Measurements from ENCODE around the gene NVL.

NVL gene

DNA sequence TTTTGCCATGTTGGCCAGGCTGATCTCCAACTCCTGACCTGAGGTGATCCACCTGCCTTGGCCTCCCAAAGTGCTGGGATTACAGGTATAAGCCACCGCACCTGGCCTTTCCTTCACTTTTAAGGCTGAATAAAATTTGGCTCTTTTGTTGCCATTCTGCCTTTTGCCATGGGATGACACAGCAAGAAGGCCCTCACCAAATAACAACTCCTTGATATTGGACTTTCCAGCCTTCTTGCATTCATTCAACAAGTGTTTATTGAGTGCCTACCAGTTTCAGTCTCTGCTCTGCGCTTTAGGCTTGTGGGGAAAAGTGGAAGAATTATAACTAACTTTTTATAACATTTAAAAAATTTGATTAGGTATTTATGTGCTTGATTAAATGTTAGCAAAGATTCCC is 1.9 kb upstream of the NVL start:
- Histone ChIP-seq H3K4me3 (ENCODE audit: low read depth, low read length) (no peak overlapping the region), H3K36me3 (ENCODE audit: control insufficient read depth in 2 of 2, insufficient read depth in 1 of 2, low read length in 2 of 2) (peaks cover 7 to 8% of the 10 kb centered on the region in 2 experiments; a peak in 2 of 3 replicates), H3K4me1 (ENCODE audit: control insufficient read depth, insufficient read depth, low read length) (peaks cover 3% of the 10 kb centered on the region; the same call in 1 of the 2 replicates), H3K9me3 (ENCODE audit: control insufficient read depth, insufficient read depth, low read depth, low read length) (no peaks in the 10 kb centered on the region), H3K27ac (ENCODE audit: extremely low read depth, low read depth, low read length) (no peak overlapping the region)
- TF ChIP-seq SCRT2 (tag by site-specific recombination; IDR thresholded peaks at IDR 0.05) = peak; percentile 80
- no peak for TF ChIP-seq KLF8 (tag by site-specific recombination; IDR thresholded peaks at IDR 0.05)
- peak; percentile 51; the same call in 1 of the 2 replicates for TF ChIP-seq SCRT1 (tag by site-specific recombination; IDR thresholded peaks at IDR 0.05; ENCODE audit: borderline replicate concordance)
- CTCF ChIA-PET = interaction anchor here (0.6 to 6.7 kb wide), 8 partner anchors 9 to 635 kb away, joined by 3 to 76 read pairs (median 3); no protein-coding TSS in a partner anchor
- POLR2A ChIA-PET = no interaction called here

DNA sequence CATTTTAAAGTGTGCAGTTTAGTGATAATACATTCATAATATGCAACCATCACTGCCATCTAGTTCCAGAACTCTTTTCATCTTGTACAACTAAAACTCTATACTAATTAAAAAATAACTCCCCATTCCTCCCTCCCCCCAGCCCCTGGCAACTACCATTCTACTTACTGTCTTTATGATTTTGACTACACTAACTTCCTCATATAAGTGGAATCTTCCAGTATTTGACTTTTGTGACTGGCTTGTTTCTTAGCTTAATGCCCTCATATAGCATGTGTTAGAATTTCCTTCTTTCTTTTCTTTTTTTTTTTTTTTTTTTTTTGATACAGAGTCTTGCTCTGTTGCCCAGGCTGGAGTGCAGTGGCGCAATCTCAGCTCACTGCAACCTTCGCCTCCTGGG is 1.4 kb upstream of the NVL start:
- H3K9me3 ChIP-seq (ENCODE audit: control insufficient read depth, insufficient read depth, low read depth, low read length) = no peaks in the 10 kb centered on the region
- ChIA-PET POLR2A (interaction anchor here (0.7 kb wide), 2 partner anchors 26 to 149 kb away, joined by 3 read pairs; no protein-coding TSS in a partner anchor), CTCF (interaction anchor here (0.6 to 6.7 kb wide), 5 partner anchors 215 to 591 kb away, joined by 3 to 76 read pairs (median 4); no protein-coding TSS in a partner anchor)
- H3K4me1 ChIP-seq (ENCODE audit: control insufficient read depth, insufficient read depth, low read length) = peaks cover 3% of the 10 kb centered on the region; the same call in 1 of the 2 replicates
- no peak overlapping the region for H3K27ac ChIP-seq (ENCODE audit: extremely low read depth, low read depth, low read length)
- TF ChIP-seq ZXDB (tag by site-specific recombination; IDR thresholded peaks at IDR 0.05) = 0 out of 2 replicates have a peak, but pooled peaks have one; percentile 28
- TF ChIP-seq, protein P1, sequence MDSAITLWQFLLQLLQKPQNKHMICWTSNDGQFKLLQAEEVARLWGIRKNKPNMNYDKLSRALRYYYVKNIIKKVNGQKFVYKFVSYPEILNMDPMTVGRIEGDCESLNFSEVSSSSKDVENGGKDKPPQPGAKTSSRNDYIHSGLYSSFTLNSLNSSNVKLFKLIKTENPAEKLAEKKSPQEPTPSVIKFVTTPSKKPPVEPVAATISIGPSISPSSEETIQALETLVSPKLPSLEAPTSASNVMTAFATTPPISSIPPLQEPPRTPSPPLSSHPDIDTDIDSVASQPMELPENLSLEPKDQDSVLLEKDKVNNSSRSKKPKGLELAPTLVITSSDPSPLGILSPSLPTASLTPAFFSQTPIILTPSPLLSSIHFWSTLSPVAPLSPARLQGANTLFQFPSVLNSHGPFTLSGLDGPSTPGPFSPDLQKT (IDR thresholded peaks at IDR 0.05; ENCODE audit: borderline replicate concordance, low read depth, low read length) = no peak
- TF ChIP-seq, protein P2, sequence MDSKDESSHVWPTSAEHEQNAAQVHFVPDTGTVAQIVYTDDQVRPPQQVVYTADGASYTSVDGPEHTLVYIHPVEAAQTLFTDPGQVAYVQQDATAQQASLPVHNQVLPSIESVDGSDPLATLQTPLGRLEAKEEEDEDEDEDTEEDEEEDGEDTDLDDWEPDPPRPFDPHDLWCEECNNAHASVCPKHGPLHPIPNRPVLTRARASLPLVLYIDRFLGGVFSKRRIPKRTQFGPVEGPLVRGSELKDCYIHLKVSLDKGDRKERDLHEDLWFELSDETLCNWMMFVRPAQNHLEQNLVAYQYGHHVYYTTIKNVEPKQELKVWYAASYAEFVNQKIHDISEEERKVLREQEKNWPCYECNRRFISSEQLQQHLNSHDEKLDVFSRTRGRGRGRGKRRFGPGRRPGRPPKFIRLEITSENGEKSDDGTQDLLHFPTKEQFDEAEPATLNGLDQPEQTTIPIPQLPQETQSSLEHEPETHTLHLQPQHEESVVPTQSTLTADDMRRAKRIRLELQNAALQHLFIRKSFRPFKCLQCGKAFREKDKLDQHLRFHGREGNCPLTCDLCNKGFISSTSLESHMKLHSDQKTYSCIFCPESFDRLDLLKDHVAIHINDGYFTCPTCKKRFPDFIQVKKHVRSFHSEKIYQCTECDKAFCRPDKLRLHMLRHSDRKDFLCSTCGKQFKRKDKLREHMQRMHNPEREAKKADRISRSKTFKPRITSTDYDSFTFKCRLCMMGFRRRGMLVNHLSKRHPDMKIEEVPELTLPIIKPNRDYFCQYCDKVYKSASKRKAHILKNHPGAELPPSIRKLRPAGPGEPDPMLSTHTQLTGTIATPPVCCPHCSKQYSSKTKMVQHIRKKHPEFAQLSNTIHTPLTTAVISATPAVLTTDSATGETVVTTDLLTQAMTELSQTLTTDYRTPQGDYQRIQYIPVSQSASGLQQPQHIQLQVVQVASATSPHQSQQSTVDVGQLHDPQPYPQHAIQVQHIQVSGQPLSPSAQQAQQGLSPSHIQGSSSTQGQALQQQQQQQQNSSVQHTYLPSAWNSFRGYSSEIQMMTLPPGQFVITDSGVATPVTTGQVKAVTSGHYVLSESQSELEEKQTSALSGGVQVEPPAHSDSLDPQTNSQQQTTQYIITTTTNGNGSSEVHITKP (tag by site-specific recombination; IDR thresholded peaks at IDR 0.05) = peak; percentile 76
- peaks cover 9 to 10% of the 10 kb centered on the region in 2 experiments; a peak in 2 of 3 replicates for H3K36me3 ChIP-seq (ENCODE audit: control insufficient read depth in 2 of 2, insufficient read depth in 1 of 2, low read length in 2 of 2)
- no peak overlapping the region for H3K4me3 ChIP-seq (ENCODE audit: low read depth, low read length)

DNA sequence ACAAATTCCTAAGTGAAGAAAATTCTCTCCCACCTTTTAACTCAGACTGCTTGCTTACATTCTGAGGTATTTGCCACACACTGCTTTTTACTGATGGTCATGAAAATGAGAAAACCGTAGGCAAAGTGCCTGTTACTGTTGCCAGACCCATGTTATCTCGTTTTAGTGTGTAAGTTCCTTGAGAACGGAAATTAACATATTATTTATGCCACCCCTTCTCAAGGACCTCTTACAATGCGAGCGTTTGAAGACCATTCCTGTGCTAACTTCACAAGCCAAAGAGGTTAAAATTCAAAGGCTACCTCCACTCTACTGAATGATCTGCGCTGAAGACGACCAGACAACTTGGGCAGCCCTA is 509 bp downstream of the NVL start:
- H3K36me3 ChIP-seq (ENCODE audit: control insufficient read depth in 2 of 2, insufficient read depth in 1 of 2, low read length in 2 of 2) = peaks cover 19 to 20% of the 10 kb centered on the region in 2 experiments; a peak in 2 of 3 replicates
- peak overlapping the region; percentile 97 for H3K27ac ChIP-seq (ENCODE audit: extremely low read depth, low read depth, low read length)
- POLR2A ChIA-PET = interaction anchor here (0.6 to 1.7 kb wide), 10 partner anchors 9 to 629 kb away, joined by 3 to 10 read pairs (median 4); partner anchors contain the start of gene DEGS1
- H3K4me1 ChIP-seq (ENCODE audit: control insufficient read depth, insufficient read depth, low read length) = peaks cover 3% of the 10 kb centered on the region; the same call in 1 of the 2 replicates
- no peaks in the 10 kb centered on the region for H3K9me3 ChIP-seq (ENCODE audit: control insufficient read depth, insufficient read depth, low read depth, low read length)
- TF ChIP-seq ZNF416 (tag by site-specific recombination; IDR thresholded peaks at IDR 0.05) (no peak), ZNF404 (tag by site-specific recombination; IDR thresholded peaks at IDR 0.05) (no peak), RBAK (tag by site-specific recombination; IDR thresholded peaks at IDR 0.05) (no peak), ZSCAN23 (tag by site-specific recombination; IDR thresholded peaks at IDR 0.05) (no peak), ZNF777 (tag by site-specific recombination; IDR thresholded peaks at IDR 0.05; ENCODE audit: borderline replicate concordance) (no peak), ZIC2 (tag by site-specific recombination; IDR thresholded peaks at IDR 0.05) (no peak)
- TF ChIP-seq, protein P3, sequence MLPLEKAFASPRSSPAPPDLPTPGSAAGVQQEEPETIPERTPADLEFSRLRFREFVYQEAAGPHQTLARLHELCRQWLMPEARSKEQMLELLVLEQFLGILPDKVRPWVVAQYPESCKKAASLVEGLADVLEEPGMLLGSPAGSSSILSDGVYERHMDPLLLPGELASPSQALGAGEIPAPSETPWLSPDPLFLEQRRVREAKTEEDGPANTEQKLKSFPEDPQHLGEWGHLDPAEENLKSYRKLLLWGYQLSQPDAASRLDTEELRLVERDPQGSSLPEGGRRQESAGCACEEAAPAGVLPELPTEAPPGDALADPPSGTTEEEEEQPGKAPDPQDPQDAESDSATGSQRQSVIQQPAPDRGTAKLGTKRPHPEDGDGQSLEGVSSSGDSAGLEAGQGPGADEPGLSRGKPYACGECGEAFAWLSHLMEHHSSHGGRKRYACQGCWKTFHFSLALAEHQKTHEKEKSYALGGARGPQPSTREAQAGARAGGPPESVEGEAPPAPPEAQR (tag by site-specific recombination; IDR thresholded peaks at IDR 0.05) = no peak
- TF ChIP-seq, protein P2 (tag by site-specific recombination; IDR thresholded peaks at IDR 0.05) = no peak
- peak overlapping the region; percentile 79 for H3K4me3 ChIP-seq (ENCODE audit: low read depth, low read length)
- CTCF ChIA-PET = interaction anchor here (0.5 to 2.2 kb wide), 7 partner anchors 14 to 622 kb away, joined by 3 to 15 read pairs (median 4); no protein-coding TSS in a partner anchor

Measured in HEK293 (cell line).